Hepatocyte (in vitro differentiated cells): ENCODE measurements around the gene FRRS1L.

Experiments
- EZH2 ChIP-seq: fragments of 200-600 bp; sonication (generic); IDR thresholded peaks from 2 replicates; pipeline ENCODE4 v1.6.1; 2016; ENCODE audit warnings: antibody characterized with exemption, mild to moderate bottlenecking, borderline replicate concordance
- EZH2phosphoT487 ChIP-seq: fragments of 200-600 bp; sonication (generic); IDR thresholded peaks from one replicate; pipeline ENCODE4 v1.6.1; 2018; ENCODE audit warnings: antibody characterized with exemption, mild to moderate bottlenecking, low read depth, moderate library complexity; ENCODE audit not compliant: unreplicated experiment, severe bottlenecking
- TF ChIP-seq, protein P1 (sequence below): fragments of 200-600 bp; sonication (generic); IDR thresholded peaks from 2 replicates; pipeline ENCODE4 v1.5.1; 2016; ENCODE audit warnings: antibody characterized with exemption, mild to moderate bottlenecking; ENCODE audit not compliant: poor library complexity

DNA sequence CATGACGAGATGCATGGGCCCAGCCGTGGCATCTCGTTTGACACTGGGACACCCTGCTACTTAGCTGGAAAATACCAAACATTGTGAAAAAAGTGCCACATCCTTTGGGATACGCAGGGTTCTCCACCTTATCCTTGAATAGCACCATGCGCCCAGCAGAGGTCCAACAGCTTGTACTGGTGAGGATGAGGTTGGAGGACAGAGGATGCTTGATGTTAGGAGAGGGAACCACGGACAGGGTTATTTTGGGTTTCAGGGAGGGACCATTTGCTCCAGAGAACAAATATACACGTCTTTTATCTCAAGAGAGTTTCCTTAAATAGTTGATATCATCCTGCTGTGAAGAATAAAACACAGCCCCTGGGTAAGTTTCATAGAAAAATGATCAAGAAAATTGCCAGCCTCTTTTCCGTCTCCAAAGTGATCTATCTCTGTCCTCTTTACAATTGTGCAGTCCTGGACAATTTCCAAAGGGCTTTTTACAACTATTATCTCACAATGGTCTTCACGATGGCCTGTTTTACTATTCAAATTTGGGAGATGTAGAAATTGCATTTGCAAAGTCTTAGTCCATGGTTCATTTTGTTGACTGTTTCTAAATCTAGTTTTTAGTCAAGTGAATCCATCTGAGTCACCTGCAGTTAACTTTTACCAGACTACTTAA, 19.9 kb upstream of the FRRS1L start:
- TF ChIP-seq, protein P1, sequence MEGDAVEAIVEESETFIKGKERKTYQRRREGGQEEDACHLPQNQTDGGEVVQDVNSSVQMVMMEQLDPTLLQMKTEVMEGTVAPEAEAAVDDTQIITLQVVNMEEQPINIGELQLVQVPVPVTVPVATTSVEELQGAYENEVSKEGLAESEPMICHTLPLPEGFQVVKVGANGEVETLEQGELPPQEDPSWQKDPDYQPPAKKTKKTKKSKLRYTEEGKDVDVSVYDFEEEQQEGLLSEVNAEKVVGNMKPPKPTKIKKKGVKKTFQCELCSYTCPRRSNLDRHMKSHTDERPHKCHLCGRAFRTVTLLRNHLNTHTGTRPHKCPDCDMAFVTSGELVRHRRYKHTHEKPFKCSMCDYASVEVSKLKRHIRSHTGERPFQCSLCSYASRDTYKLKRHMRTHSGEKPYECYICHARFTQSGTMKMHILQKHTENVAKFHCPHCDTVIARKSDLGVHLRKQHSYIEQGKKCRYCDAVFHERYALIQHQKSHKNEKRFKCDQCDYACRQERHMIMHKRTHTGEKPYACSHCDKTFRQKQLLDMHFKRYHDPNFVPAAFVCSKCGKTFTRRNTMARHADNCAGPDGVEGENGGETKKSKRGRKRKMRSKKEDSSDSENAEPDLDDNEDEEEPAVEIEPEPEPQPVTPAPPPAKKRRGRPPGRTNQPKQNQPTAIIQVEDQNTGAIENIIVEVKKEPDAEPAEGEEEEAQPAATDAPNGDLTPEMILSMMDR: no peak
- TF ChIP-seq EZH2phosphoT487 (no peak), EZH2 (no peak)
